H54 (cell line): Measurements from ENCODE around the gene SERF1A.
A peak's percentile ranks its signal among the peaks of the same experiment; 100 is the strongest.
"Not testable (repeated sequence)": the region's sequence is repeated elsewhere in the genome, so short reads cannot be mapped to it uniquely, and the experiment has no call there.

Experiments used
- DNase-seq: peaks from one replicate; pipeline ENCODE4 v3.0.0; 2011; ENCODE audit warnings: low spot score, mixed read lengths; ENCODE audit not compliant: insufficient read length
- FAIRE-seq: peaks from 3 replicates; lab custom pipeline; 2011; peaks lifted over from hg19 to GRCh38; lab: Jason Lieb, UNC

Gene SERF1A

GRCh38 chr5:70900533-70901271, at the start of gene SERF1A:
Gene SERF1A, plus strand, starts transcription at chr5:70900669. Its CDS starts 201 bp downstream, at chr5:70900870.
- peak; percentile 20 for FAIRE-seq
- DNase-seq, result not testable (repeated sequence)

- not testable (repeated sequence) for DNase-seq, FAIRE-seq
Measured at GRCh38 chr5:70866778-70867177, 33.7 kb upstream of the SERF1A start.

- FAIRE-seq, result not testable (repeated sequence)
Measured at GRCh38 chr5:70870626-70871025, 29.8 kb upstream of the SERF1A start.

GRCh38 chr5:70896076-70896475, 4.4 kb upstream of the SERF1A start:
- FAIRE-seq, DNase-seq: not testable (repeated sequence)

More at GRCh38 chr5:70870626-70871025, 29.8 kb upstream of the SERF1A start:
- DNase-seq, result not testable (repeated sequence)

- peak; percentile 55 for FAIRE-seq
- DNase-seq, result not testable (repeated sequence)
Measured at GRCh38 chr5:70901272-70901571, 753 bp downstream of the SERF1A start.

GRCh38 chr5:70906624-70907023, 6.2 kb downstream of the SERF1A start:
- DNase-seq, FAIRE-seq: not testable (repeated sequence)

GRCh38 chr5:70916829-70917228, 16.4 kb downstream of the SERF1A start:
- not testable (repeated sequence) for DNase-seq, FAIRE-seq

GRCh38 chr5:70925211-70925562, 24.7 kb downstream of the SERF1A start:
- FAIRE-seq, DNase-seq: not testable (repeated sequence)

GRCh38 chr5:70931709-70932368, 31.4 kb downstream of the SERF1A start:
- not testable (repeated sequence) for DNase-seq, FAIRE-seq

GRCh38 chr5:70932560-70932959, 32.1 kb downstream of the SERF1A start:
- not testable (repeated sequence) for FAIRE-seq, DNase-seq

GRCh38 chr5:70953068-70953467, 52.6 kb downstream of the SERF1A start:
- FAIRE-seq, DNase-seq: not testable (repeated sequence)
